GM21390 (cell line): ENCODE data around the gene SURF4.

Experiments
- ATAC-seq: cut with Tn5 transposase; IDR thresholded peaks from one replicate; pipeline ENCODE4 v1.9.1; 2021; ENCODE audit not compliant: unreplicated experiment

SURF4 gene

GRCh38 chr9:133375724-133376654 is at the start of gene SURF4, which contains the start of gene STKLD1:
Gene SURF4 (minus strand): TSS chr9:133376060. CDS start chr9:133375969, 91 bp downstream.
Gene STKLD1 (plus strand): TSS chr9:133376366. CDS start chr9:133376474, 108 bp downstream.
- peak; percentile 79 for ATAC-seq

- ATAC-seq, result no peak
Observed at GRCh38 chr9:133425049-133425632, 49.3 kb upstream of the SURF4 start.

DNA sequence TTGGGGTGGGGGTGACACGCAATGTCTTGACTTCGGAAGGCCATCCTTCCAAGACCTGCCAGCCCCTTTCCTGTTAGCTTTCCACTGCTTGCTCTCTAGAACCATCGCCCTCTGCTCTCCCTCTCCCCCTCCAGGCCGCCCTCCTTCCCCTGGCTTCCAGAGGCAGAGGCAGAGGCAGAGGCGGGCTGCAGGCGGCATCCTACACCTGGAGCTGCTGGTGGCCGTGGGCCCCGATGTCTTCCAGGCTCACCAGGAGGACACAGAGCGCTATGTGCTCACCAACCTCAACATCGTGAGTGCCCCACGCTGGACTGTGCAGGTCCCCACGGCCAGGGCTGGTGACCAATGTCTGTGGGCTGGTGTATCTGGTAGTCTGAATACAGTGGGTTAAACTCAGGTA is 48.3 kb upstream of the SURF4 start:
- no peak for ATAC-seq

DNA sequence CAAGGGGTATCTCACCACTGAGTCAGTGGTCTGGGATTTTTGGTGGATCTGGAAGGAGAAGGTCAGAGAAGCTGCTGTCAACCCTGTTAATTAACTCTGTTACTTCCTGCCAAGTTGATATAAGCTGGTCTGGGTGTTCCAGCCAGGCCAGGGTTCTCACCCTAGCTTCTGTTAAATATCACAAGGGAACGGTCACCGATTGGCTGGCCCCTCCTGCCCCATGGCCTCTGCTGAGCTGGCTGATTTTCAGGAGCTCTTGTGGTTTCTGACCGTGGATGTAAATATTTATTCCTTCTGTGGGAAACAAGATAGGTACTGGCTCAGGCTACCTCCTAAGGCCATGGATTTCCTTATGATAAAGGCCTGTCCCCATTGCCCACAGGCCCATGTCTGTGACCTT is 47.4 kb upstream of the SURF4 start:
- ATAC-seq, result no peak

GRCh38 chr9:133421615-133422542 is 46.0 kb upstream of the SURF4 start, which contains the start of gene ADAMTS13:
Gene ADAMTS13 (plus strand): TSS chr9:133422367. CDS start chr9:133422444, 77 bp downstream.
- no peak for ATAC-seq

DNA sequence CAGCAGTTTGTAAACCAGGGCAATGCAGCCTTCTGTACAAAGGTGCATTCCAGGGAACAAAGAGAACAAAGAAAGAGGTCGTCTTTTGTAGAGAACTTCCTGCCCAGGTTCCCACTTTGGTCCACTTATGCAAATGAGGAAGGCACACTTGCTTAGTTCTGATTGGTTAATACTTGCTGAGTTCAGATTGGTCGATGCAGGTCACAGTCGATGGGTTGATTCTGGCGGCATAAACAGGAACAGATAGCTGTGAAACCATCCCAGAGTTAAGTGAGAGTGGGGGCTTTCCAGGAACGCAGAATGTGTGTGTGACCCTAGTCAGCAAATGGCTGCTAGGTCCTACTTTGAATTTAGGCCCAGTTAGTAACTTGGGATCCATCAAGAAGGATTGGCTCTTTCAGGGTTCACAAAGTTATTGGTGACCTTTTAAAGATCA is 44.5 kb upstream of the SURF4 start:
- ATAC-seq, result no peak

DNA sequence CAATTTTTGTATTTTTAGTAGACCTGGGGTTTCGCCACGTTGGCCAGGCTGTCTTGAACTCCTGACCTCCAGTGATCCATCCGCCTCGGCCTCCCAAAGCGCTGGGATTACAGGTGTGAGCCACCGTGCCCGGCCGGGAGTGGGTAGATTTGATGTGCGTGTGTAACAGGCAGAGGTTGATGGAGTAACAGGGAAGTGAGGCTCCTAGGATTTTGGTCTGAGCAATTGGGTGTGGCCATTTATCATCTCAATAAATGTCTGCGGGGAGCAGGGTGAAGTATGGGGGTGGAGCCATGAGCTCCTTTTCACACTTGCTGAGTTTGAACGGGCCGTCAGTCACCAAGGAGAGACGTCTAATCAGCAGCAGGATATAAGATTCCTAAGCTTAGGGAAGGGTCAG is 43.1 kb upstream of the SURF4 start:
- no peak for ATAC-seq

GRCh38 chr9:133417541-133418461 is 41.9 kb upstream of the SURF4 start, which contains the start of gene REXO4:
Gene REXO4 (minus strand): TSS chr9:133418010. CDS start chr9:133417844, 166 bp downstream.
- peak; percentile 65 for ATAC-seq

- no peak for ATAC-seq
Observed at GRCh38 chr9:133415170-133415569, 39.3 kb upstream of the SURF4 start.

DNA sequence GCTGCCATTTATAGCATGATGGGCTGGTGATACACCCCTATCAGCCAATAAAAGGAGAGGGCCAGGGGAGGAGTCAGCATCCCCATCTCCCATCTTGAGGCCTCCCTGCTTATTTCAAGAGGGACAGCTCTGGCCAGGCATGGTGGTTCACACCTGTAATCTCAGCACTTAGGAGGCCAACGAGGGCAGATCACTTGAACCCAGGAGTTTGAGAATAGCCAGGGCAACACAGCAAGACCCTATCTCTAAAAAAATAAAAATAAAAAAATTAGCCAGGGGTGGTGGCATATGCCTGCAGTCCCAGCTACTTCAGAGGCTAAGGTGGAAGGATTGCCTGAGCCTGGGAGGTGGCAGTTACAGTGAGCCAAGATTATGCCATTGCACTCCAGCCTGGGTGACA is 32.2 kb upstream of the SURF4 start:
- no peak for ATAC-seq

DNA sequence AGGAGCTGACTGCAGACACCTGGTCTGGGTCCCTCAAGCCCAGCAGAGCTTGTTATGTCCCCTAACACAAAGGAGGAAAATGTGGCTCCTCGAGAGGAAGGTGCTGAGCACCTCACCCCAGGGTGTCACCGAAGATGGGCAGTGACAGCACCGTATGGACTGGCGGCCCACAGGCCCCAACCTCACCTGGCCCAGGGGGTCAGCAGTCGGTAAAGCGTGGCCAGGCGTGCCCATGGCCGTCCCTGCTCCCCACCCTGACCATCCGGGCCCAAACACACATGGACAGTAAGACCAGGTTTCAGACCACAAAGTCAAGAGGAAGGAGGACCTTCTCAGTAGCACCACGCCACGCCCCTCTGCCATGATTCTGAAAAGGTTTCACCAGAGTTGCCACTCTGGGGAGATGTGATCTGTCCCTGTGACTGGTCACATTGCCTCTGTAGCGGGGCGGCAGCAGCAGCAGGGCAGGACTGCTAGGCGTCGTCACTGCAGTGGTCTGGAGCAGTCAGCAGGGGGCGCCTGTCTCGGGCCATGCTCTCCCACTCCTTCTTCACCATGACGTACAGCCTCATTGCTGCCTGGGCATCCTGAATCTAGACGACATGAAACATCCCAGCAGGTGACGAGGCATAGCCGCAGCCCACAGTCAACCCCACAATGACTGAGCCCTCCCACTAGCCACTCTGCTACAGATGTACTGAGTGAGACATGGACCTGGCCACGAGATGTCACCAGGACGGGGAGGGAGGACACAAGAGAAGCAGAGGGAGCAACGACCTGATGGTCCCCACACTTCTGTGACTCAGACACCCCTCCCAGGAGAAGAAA is 30.8 kb upstream of the SURF4 start:
- peak; percentile 65 for ATAC-seq

GRCh38 chr9:133405508-133406438 is 29.9 kb upstream of the SURF4 start:
- ATAC-seq, result no peak

DNA sequence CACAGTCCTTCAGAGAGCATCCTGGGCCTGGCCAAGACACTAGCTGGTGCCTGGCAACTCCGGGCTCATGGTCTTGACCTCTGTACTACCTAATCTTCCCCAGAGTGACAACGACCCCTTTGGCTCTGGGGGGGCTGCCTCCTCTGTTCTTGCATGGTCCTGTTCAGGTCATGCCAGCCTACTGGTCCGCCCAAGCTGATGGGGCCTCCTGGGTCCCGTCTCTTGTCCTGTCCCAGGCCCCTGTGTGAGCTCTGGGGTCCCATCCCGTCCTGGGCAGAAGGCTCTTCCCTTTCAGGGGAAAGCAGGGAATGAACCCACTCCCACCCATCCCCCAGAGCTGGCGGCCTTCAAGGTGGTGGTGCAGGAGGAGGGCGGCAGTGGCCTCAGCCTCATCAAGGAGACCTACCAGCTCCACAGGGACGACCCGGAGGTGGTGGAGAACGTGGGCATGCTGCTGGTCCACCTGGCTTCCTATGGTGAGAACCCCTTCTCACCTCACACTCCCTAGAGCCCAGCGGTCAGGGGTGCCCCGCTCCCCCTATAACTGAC is 28.7 kb upstream of the SURF4 start:
- ATAC-seq, result no peak

- ATAC-seq, result no peak
Observed at GRCh38 chr9:133403766-133404453, 28.1 kb upstream of the SURF4 start.

GRCh38 chr9:133402689-133403088 is 26.8 kb upstream of the SURF4 start:
- no peak for ATAC-seq

GRCh38 chr9:133401588-133401987 is 25.7 kb upstream of the SURF4 start:
- no peak for ATAC-seq

- ATAC-seq, result no peak
Observed at GRCh38 chr9:133400292-133400691, 24.4 kb upstream of the SURF4 start.
